MCF 10A (cell line): Measurements from ENCODE around the gene CDHR2. TPM values are rescaled to one million over a fixed set of nuclear protein-coding genes. Genes with fewer than 3 reads are reported as not detected.

Experiments used
- BruUV-seq: library from RNA; stranded (reverse); fragments of 400-500 nt; replicated peaks from 2 replicates; lab custom pipeline; 2021; lab: Mats Ljungman, UMichigan
- CTCF ChIA-PET: fragments of 300-600 bp; sonication (Branson Sonifier 250); formaldehyde crosslinking; extraction: SDS; loops from one replicate; lab custom pipeline; 2021; ENCODE audit warnings: antibody characterized with exemption, inconsistent platforms; lab: Yijun Ruan, JAX
- POLR2A ChIA-PET: fragments of 300-600, 350-650 bp; sonication (Branson Sonifier 250); formaldehyde crosslinking; extraction: SDS; loops from one replicate; lab custom pipeline; 2020; ENCODE audit warnings: antibody characterized with exemption, inconsistent platforms; lab: Yijun Ruan, JAX
- DNase-seq: peaks from one replicate; pipeline ENCODE4 v3.0.0-alpha.2; 2018; ENCODE audit not compliant: unreplicated experiment
- H3K27ac Mint-ChIP-seq: one replicate; pipeline ENCODE4 v1.8.0; 2022; ENCODE audit warnings: mild to moderate bottlenecking, low read depth, mixed read lengths; ENCODE audit not compliant: unreplicated experiment
- H3K27me3 Mint-ChIP-seq: one replicate; pipeline ENCODE4 v1.8.0; 2022; ENCODE audit warnings: mixed read lengths; ENCODE audit not compliant: insufficient read depth, unreplicated experiment
- H3K36me3 Mint-ChIP-seq: one replicate; pipeline ENCODE4 v1.8.0; 2022; ENCODE audit warnings: mild to moderate bottlenecking, moderate library complexity, mixed read lengths; ENCODE audit not compliant: insufficient read depth, unreplicated experiment
- H3K4me1 Mint-ChIP-seq: one replicate; pipeline ENCODE4 v1.8.0; 2022; ENCODE audit warnings: mixed read lengths; ENCODE audit not compliant: insufficient read depth, unreplicated experiment
- H3K4me3 Mint-ChIP-seq: one replicate; pipeline ENCODE4 v1.8.0; 2022; ENCODE audit warnings: mild to moderate bottlenecking, moderate library complexity, mixed read lengths; ENCODE audit not compliant: unreplicated experiment
- H3K9me3 Mint-ChIP-seq: one replicate; pipeline ENCODE4 v1.8.0; 2022; ENCODE audit warnings: mixed read lengths; ENCODE audit not compliant: unreplicated experiment
- intact Hi-C: fragments of 100-400 bp; cut with micrococcal nuclease; formaldehyde crosslinking; loops from 2 replicates; pipeline ENCODE4 v1.14.1; 2022
- total RNA-seq: library from RNA; stranded (reverse); gene quantifications from 2 replicates; pipeline ENCODE4 v1.2.3, GENCODE V29; 2022
- TF ChIP-seq, protein P1 (sequence below): fragments of 200-600 bp; IDR thresholded peaks from one replicate; pipeline ENCODE4 v1.8.0; 2022; ENCODE audit warnings: antibody characterized with exemption, mild to moderate bottlenecking; ENCODE audit not compliant: unreplicated experiment

The CDHR2 gene
- total RNA-seq, 1 experiment from 2014 or later, result 0.09 TPM

- H3K27ac Mint-ChIP-seq, result no peak overlapping the region
- H3K36me3 Mint-ChIP-seq, result no peaks in the 10 kb centered on the region
- no peak for DNase-seq
- intact Hi-C loops, result loop anchor here (1.0 to 5.0 kb wide), 2 partner anchors 73 to 538 kb away; partner anchors contain the start of gene TSPAN17
- ChIA-PET CTCF (interaction anchor here (0.6 to 5.0 kb wide), 30 partner anchors 9 to 846 kb away, joined by 3 to 55 read pairs (median 6); partner anchors contain the start of gene TSPAN17), POLR2A (interaction anchor here (1.0 to 1.4 kb wide), 2 partner anchors 17 to 157 kb away, joined by 3 read pairs; no protein-coding TSS in a partner anchor)
- TF ChIP-seq, protein P1, sequence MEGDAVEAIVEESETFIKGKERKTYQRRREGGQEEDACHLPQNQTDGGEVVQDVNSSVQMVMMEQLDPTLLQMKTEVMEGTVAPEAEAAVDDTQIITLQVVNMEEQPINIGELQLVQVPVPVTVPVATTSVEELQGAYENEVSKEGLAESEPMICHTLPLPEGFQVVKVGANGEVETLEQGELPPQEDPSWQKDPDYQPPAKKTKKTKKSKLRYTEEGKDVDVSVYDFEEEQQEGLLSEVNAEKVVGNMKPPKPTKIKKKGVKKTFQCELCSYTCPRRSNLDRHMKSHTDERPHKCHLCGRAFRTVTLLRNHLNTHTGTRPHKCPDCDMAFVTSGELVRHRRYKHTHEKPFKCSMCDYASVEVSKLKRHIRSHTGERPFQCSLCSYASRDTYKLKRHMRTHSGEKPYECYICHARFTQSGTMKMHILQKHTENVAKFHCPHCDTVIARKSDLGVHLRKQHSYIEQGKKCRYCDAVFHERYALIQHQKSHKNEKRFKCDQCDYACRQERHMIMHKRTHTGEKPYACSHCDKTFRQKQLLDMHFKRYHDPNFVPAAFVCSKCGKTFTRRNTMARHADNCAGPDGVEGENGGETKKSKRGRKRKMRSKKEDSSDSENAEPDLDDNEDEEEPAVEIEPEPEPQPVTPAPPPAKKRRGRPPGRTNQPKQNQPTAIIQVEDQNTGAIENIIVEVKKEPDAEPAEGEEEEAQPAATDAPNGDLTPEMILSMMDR, result no peak
- H3K27me3 Mint-ChIP-seq, result peaks cover 18% of the 10 kb centered on the region
- H3K4me3 Mint-ChIP-seq, result no peak overlapping the region
- BruUV-seq, result no TSS peak
- peaks cover 14% of the 10 kb centered on the region for H3K4me1 Mint-ChIP-seq
- H3K9me3 Mint-ChIP-seq, result no peaks in the 10 kb centered on the region
These were observed 25.1 kb downstream of the CDHR2 start for GRCh38 chr5:176574297-176574591.

GRCh38 chr5:176575066-176575465 lies 25.9 kb downstream of the CDHR2 start:
- DNase-seq, result no peak
- H3K4me3 Mint-ChIP-seq, result no peak overlapping the region
- no peak overlapping the region for H3K27ac Mint-ChIP-seq
- H3K9me3 Mint-ChIP-seq, result no peaks in the 10 kb centered on the region
- intact Hi-C loops, result no loop called here
- CTCF ChIA-PET, result interaction anchor here (0.6 to 4.7 kb wide), 22 partner anchors 9 to 847 kb away, joined by 3 to 55 read pairs (median 4); partner anchors contain the start of genes CDHR2 and TSPAN17
- peaks cover 14% of the 10 kb centered on the region for H3K4me1 Mint-ChIP-seq
- POLR2A ChIA-PET, result no interaction called here
- TF ChIP-seq, protein P1, result no peak
- H3K27me3 Mint-ChIP-seq, result peaks cover 16% of the 10 kb centered on the region
- H3K36me3 Mint-ChIP-seq, result no peaks in the 10 kb centered on the region
- BruUV-seq, result no TSS peak

DNA sequence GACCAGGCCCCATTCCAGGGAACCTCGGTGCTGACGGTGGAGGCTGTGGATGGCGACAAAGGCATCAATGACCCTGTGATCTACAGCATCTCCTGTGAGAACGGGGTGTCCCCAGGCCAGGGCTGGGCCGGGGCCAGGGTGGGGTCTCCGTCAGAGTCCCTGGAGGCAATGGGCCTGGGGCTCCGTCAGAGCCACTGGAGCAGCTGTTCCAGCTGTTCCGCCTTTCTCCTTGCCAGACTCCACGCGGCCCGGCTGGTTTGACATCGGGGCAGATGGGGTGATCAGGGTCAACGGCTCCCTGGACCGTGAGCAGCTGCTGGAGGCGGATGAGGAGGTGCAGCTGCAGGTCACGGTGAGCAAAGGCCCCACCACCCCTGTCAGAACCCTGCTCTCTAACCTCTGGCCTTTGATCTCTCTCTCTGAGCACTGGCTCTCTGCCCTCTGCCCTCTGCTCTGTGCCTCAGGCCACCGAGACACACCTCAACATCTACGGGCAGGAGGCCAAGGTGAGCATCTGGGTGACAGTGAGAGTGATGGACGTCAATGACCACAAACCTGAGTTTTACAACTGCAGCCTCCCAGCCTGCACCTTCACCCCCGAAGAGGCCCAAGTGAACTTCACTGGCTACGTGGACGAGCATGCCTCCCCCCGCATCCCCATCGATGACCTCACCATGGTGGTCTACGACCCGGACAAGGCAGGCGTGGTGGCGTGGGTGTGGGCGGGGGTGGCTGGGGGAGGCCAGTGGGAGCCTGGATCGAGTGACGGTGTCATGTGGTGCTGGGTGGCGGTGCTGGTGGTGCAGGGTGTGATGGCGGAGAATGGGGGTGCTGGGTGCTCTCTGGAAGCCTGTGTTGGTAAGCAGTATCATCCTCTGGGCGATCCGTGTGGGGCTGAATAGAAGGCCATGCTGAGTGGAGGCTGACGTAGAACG lies 26.6 kb downstream of the CDHR2 start:
- ChIA-PET CTCF (interaction anchor here (0.6 to 4.7 kb wide), 12 partner anchors 10 to 846 kb away, joined by 3 to 55 read pairs (median 4); partner anchors contain the start of genes CDHR2 and TSPAN17), POLR2A (no interaction called here)
- BruUV-seq, result no TSS peak
- DNase-seq, result no peak
- Mint-ChIP-seq H3K4me1 (peaks cover 14% of the 10 kb centered on the region), H3K9me3 (no peaks in the 10 kb centered on the region), H3K4me3 (no peak overlapping the region), H3K36me3 (no peaks in the 10 kb centered on the region), H3K27ac (no peak overlapping the region), H3K27me3 (peaks cover 9% of the 10 kb centered on the region)
- TF ChIP-seq, protein P1, result no peak
- intact Hi-C loops, result no loop called here
